Keratinocyte (primary cell): Measurements from ENCODE around the gene HS3ST3A1. TPM values are rescaled to one million over a fixed set of nuclear protein-coding genes. Genes with fewer than 3 reads are reported as not detected.

Experiments used
- DNase-seq: peaks from one replicate; pipeline ENCODE4 v3.0.0-alpha.2; 2011; ENCODE audit warnings: low read depth, missing footprints, low spot score
- FAIRE-seq: peaks from 2 replicates; lab custom pipeline; 2011; peaks lifted over from hg19 to GRCh38; lab: Jason Lieb, UNC
- H2AFZ ChIP-seq: 2 replicates; pipeline ENCODE4 v1.6.0; 2012; ENCODE audit warnings: low read length, control low read depth, inconsistent platforms; ENCODE audit not compliant: control insufficient read depth
- H3K27ac ChIP-seq: 2 replicates; pipeline ENCODE4 v1.5.1; 2011; ENCODE audit warnings: low read length; ENCODE audit not compliant: control insufficient read depth, insufficient read depth
- H3K27me3 ChIP-seq: 3 replicates; pipeline ENCODE4 v1.6.0; 2011; ENCODE audit warnings: low read length; ENCODE audit not compliant: control insufficient read depth, insufficient read depth; ENCODE audit errors: extremely low read depth
- H3K36me3 ChIP-seq, 2 experiments: 2 replicates in 1 of 2; 3 replicates in 1 of 2; pipeline ENCODE4 v1.5.1; 2011; ENCODE audit warnings: low read length in 2 of 2, mild to moderate bottlenecking in 1 of 2; ENCODE audit not compliant: control insufficient read depth in 2 of 2, insufficient read depth in 2 of 2; ENCODE audit errors: extremely low read depth in 1 of 2
- H3K4me1 ChIP-seq: 3 replicates; pipeline ENCODE4 v1.5.1; 2011; ENCODE audit warnings: low read length; ENCODE audit not compliant: control insufficient read depth, insufficient read depth; ENCODE audit errors: extremely low read depth
- H3K4me2 ChIP-seq: 3 replicates; pipeline ENCODE4 v1.6.0; 2011; ENCODE audit warnings: low read depth, low read length; ENCODE audit not compliant: control insufficient read depth, insufficient read depth; ENCODE audit errors: extremely low read depth
- H3K4me3 ChIP-seq, 3 experiments: fragments of 200-600 bp in 1 of 3; sonication (generic) in 1 of 3; 2 replicates in 2 of 3; 3 replicates in 1 of 3; pipeline ENCODE4 v1.5.1; 2011 to 2016; ENCODE audit warnings: low read length in 3 of 3, mild to moderate bottlenecking in 3 of 3, control low read depth in 2 of 3, inconsistent platforms in 1 of 3, low read depth in 1 of 3, mixed read lengths in 1 of 3, mixed run types in 1 of 3, moderate library complexity in 1 of 3; ENCODE audit not compliant: control insufficient read depth in 2 of 3, insufficient read depth in 2 of 3; ENCODE audit errors: extremely low read depth in 1 of 3
- H3K79me2 ChIP-seq: 2 replicates; pipeline ENCODE4 v1.6.0; 2012; ENCODE audit warnings: low read length; ENCODE audit not compliant: control insufficient read depth, insufficient read depth
- H3K9ac ChIP-seq: 3 replicates; pipeline ENCODE4 v1.6.0; 2011; ENCODE audit warnings: low read length; ENCODE audit not compliant: control insufficient read depth, insufficient read depth; ENCODE audit errors: extremely low read depth
- H3K9me1 ChIP-seq: 3 replicates; pipeline ENCODE4 v1.6.0; 2011; ENCODE audit warnings: low read length; ENCODE audit not compliant: control insufficient read depth, insufficient read depth; ENCODE audit errors: extremely low read depth
- H3K9me3 ChIP-seq: 2 replicates; pipeline ENCODE4 v1.5.1; 2012; ENCODE audit warnings: low read depth, low read length; ENCODE audit not compliant: control insufficient read depth
- H4K20me1 ChIP-seq: 3 replicates; pipeline ENCODE4 v1.6.0; 2011; ENCODE audit warnings: low read length; ENCODE audit not compliant: control insufficient read depth, insufficient read depth; ENCODE audit errors: extremely low read depth
- EZH2 ChIP-seq: IDR thresholded peaks from one replicate; pipeline ENCODE4 v1.6.1; 2012; ENCODE audit warnings: inconsistent platforms, mild to moderate bottlenecking, low read length, moderate library complexity
- dilution Hi-C: fragments of 300-500 bp; cut with MboI; formaldehyde crosslinking; loops from one replicate; pipeline ENCODE4 v1.7.0; 2020; ENCODE audit warnings: low sequenced_read_pairs; ENCODE audit not compliant: extremely low pct_ligation_motif_present
- polyA plus RNA-seq, 5 experiments: library from polyadenylated mRNA; depleted of rRNA in 3 of 5; stranded (reverse) in 3 of 5; stranded (forward) in 1 of 5; unstranded in 1 of 5; fragments of >200 nt; gene quantifications; 1 replicate in 1 of 5; 2 replicates in 3 of 5; 3 replicates in 1 of 5; pipeline versions ENCODE4 v1.2.1 to v1.2.3, GENCODE V29; 2011 to 2012; ENCODE audit warnings: missing spikeins in 2 of 5, low read depth in 1 of 5, low replicate concordance in 1 of 5
- TF ChIP-seq, protein P1 (sequence below), 3 experiments: IDR thresholded peaks in 1 of 3; conservative IDR thresholded peaks in 1 of 3; optimal IDR thresholded peaks in 1 of 3; 2 replicates in 2 of 3; 3 replicates in 1 of 3; pipeline versions ENCODE3 to v1.5.1; 2011; ENCODE audit warnings: low read length in 3 of 3, mild to moderate bottlenecking in 3 of 3, moderate library complexity in 2 of 3, control low read depth in 1 of 3, inconsistent platforms in 1 of 3; ENCODE audit not compliant: insufficient read depth in 2 of 3; ENCODE audit errors: extremely low read depth in 1 of 3

The HS3ST3A1 gene
- polyA plus RNA-seq, 1 donor (not counting 4 experiments of a cell fraction or from before 2014, with no cell fraction given) = 0.04 TPM

DNA sequence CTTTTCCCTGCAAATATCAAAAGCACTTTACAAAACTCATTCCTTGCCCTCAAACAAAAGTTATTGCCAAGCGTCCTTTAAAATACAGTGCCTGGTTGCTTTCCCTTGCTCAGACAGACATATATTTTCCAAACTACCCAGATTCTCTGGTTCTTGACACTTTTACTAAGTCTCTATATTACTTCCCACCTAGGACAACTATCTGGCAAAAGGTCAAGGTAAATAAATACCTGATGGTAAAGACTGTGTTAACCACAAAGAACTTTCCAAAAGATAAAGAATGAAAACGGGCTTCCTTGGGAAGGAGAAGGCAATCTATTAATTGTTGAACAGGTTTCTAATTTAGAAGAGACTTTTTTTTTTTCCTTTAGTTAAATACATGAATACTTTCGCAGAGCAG, 1.9 kb downstream of the HS3ST3A1 start:
- no peak for FAIRE-seq
- H2AFZ ChIP-seq = no peak overlapping the region

DNA sequence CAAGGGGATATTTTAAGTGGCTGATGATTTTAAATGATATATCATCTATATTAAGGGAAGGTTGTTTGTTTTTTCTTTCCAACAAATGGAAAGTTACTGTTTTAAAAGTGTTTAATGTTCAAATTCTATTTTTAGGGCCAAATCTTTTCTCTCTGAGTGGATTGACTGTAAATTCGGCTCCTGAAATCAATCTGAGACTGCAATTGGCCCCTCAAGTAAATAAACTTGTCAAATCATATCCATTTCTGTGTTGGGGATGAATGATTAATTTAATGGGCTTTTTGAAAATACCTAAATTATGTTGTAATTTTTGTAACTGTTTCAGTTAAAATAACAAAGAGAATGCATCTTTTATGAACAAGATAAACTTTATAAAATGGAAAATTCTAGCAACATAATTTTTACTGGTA, 2.6 kb downstream of the HS3ST3A1 start:
- Histone ChIP-seq H3K36me3 (no peaks in the 10 kb centered on the region), H3K4me1 (no peaks in the 10 kb centered on the region), H3K4me2 (no peak overlapping the region), H3K79me2 (no peaks in the 10 kb centered on the region), H3K27me3 (peaks cover 35% of the 10 kb centered on the region), H3K9ac (no peak overlapping the region), H3K4me3 (no peak overlapping the region), H3K9me1 (no peaks in the 10 kb centered on the region), H4K20me1 (no peaks in the 10 kb centered on the region), H3K27ac (no peak overlapping the region), H2AFZ (no peak overlapping the region), H3K9me3 (no peaks in the 10 kb centered on the region)
- TF ChIP-seq, protein P1, sequence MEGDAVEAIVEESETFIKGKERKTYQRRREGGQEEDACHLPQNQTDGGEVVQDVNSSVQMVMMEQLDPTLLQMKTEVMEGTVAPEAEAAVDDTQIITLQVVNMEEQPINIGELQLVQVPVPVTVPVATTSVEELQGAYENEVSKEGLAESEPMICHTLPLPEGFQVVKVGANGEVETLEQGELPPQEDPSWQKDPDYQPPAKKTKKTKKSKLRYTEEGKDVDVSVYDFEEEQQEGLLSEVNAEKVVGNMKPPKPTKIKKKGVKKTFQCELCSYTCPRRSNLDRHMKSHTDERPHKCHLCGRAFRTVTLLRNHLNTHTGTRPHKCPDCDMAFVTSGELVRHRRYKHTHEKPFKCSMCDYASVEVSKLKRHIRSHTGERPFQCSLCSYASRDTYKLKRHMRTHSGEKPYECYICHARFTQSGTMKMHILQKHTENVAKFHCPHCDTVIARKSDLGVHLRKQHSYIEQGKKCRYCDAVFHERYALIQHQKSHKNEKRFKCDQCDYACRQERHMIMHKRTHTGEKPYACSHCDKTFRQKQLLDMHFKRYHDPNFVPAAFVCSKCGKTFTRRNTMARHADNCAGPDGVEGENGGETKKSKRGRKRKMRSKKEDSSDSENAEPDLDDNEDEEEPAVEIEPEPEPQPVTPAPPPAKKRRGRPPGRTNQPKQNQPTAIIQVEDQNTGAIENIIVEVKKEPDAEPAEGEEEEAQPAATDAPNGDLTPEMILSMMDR (optimal IDR thresholded peaks at IDR 0.05 in 1 of 3, IDR thresholded peaks at IDR 0.05 in 1 of 3, conservative IDR thresholded peaks at IDR 0.05 in 1 of 3; ENCODE audit: extremely low read depth in 1 of 3, insufficient read depth in 2 of 3, low read length in 3 of 3) = no peak
- TF ChIP-seq EZH2 = no peak
- no peak for FAIRE-seq
- DNase-seq = no peak
- dilution Hi-C loops = no loop called here

More for the DNA sequence above, 1.9 kb downstream of the HS3ST3A1 start:
- no peaks in the 10 kb centered on the region for H4K20me1 ChIP-seq
- no peak for DNase-seq
- no peak overlapping the region for H3K4me2 ChIP-seq
- TF ChIP-seq, protein P1 (optimal IDR thresholded peaks at IDR 0.05 in 1 of 3, IDR thresholded peaks at IDR 0.05 in 1 of 3, conservative IDR thresholded peaks at IDR 0.05 in 1 of 3; ENCODE audit: extremely low read depth in 1 of 3, insufficient read depth in 2 of 3, low read length in 3 of 3) = no peak
- TF ChIP-seq EZH2 = no peak
- no peaks in the 10 kb centered on the region for H3K9me1 ChIP-seq
- H3K27me3 ChIP-seq = peaks cover 35% of the 10 kb centered on the region
- H3K27ac ChIP-seq = no peak overlapping the region
- no peaks in the 10 kb centered on the region for H3K36me3 ChIP-seq
- no peak overlapping the region for H3K4me3 ChIP-seq
- H3K9me3 ChIP-seq = no peaks in the 10 kb centered on the region
- H3K79me2 ChIP-seq = no peaks in the 10 kb centered on the region
- no peak overlapping the region for H3K9ac ChIP-seq
- no peaks in the 10 kb centered on the region for H3K4me1 ChIP-seq
- dilution Hi-C loops = no loop called here
